ENCODE results near the gene BMPR2. TPM values are rescaled to one million over a fixed set of nuclear protein-coding genes. Genes with fewer than 3 reads are reported as not detected.

The BMPR2 gene
- total and polyA plus RNA-seq, 7 donors, result 3.9 to 43.2 (median 21.3) TPM

GRCh38 chr2:202508686-202509085 is 132.6 kb downstream of the BMPR2 start:
- H3K36me3 ChIP-seq (ENCODE audit: insufficient read depth in 1 of 2, low read depth in 1 of 2), result no peaks in the 10 kb centered on the region
- no peaks in the 10 kb centered on the region for H3K9me3 ChIP-seq
- intact Hi-C loops (cut with DNase I), result no loop called here
- WGBS, 3 donors, result 61 to 77% (median 68%) methylated on average over 2 of the region's 2 CpGs
- no peak for DNase-seq
- no peak for ATAC-seq
- H3K4me1 ChIP-seq, result no peaks in the 10 kb centered on the region
- H3K4me3 ChIP-seq, result no peak overlapping the region
- TF ChIP-seq CTCF (IDR thresholded peaks at IDR 0.05), result no peak
- no peaks in the 10 kb centered on the region for H3K27me3 ChIP-seq (ENCODE audit: insufficient read depth in 3 of 3, low read length in 2 of 3)
- no peak overlapping the region for H3K27ac ChIP-seq

DNA sequence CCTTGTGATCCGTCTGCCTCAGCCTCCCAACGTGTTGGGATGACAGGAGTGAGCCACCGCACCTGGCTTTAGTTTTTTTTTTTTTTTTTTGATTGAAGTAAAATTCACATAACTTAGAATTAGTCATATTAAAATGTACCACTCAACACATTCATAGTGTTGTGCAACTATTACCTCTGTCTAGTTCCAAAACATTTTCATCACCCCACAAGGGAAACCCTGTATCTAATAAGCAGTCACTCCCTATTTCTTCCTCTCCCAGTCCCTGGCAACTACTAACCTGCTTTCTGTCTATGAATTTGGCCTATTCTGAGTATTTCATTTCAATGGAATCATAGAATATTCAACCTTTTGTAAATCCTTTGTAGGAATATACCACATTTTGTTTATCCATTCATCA is 134.8 kb downstream of the BMPR2 start:
- H3K4me1 ChIP-seq, result no peaks in the 10 kb centered on the region
- no peak overlapping the region for H3K27ac ChIP-seq
- peaks cover 0 to 20% of the 10 kb centered on the region in 2 donors for H3K36me3 ChIP-seq (ENCODE audit: insufficient read depth in 1 of 2, low read depth in 1 of 2)
- 83 to 94% (median 84%) methylated on average over 3 of the region's 3 CpGs for WGBS, 3 donors
- H3K27me3 ChIP-seq (ENCODE audit: insufficient read depth in 3 of 3, low read length in 2 of 3), result no peaks in the 10 kb centered on the region
- intact Hi-C loops (cut with DNase I), result no loop called here
- TF ChIP-seq CTCF (IDR thresholded peaks at IDR 0.05), result no peak
- peak in 3 of 4 donors; percentile 47 to 68 (median 54) for ATAC-seq
- DNase-seq, result no peak
- H3K4me3 ChIP-seq, result no peak overlapping the region
- H3K9me3 ChIP-seq, result no peaks in the 10 kb centered on the region

DNA sequence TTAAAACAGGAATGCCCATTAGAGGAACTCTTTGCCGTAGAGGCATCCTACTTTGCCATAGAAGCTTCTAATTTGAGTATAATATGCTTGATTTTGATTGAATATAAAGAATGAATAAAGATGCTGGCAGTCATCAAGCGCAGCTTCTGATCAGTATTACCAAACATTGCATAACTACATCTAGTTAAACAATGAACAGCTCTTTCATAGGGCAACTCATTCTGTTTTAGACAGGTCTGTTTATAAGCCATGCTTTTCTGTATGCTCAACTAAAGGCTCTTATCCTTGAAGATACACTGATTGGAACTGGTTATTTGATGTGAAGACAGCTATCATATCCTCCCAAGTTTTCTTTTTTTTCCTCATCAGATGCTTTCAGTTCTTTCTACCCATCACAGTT is 136.0 kb downstream of the BMPR2 start:
- TF ChIP-seq CTCF (IDR thresholded peaks at IDR 0.05), result no peak
- no peaks in the 10 kb centered on the region for H3K9me3 ChIP-seq
- no peaks in the 10 kb centered on the region for H3K27me3 ChIP-seq (ENCODE audit: insufficient read depth in 3 of 3, low read length in 2 of 3)
- no peak for ATAC-seq
- peaks cover 0 to 27% of the 10 kb centered on the region in 2 donors for H3K36me3 ChIP-seq (ENCODE audit: insufficient read depth in 1 of 2, low read depth in 1 of 2)
- 91 to 94% (median 93%) methylated on average over 2 of the region's 2 CpGs for WGBS, 3 donors
- no peak overlapping the region for H3K27ac ChIP-seq
- H3K4me3 ChIP-seq, result no peak overlapping the region
- no peaks in the 10 kb centered on the region for H3K4me1 ChIP-seq
- no peak for DNase-seq
- intact Hi-C loops (cut with DNase I), result no loop called here

GRCh38 chr2:202514732-202515131 is 138.6 kb downstream of the BMPR2 start:
- WGBS, 3 donors, result 97 to 99% (median 97%) methylated on average over 3 of the region's 3 CpGs
- ATAC-seq (no peak), DNase-seq (no peak)
- Histone ChIP-seq H3K27me3 (ENCODE audit: insufficient read depth in 3 of 3, low read length in 2 of 3) (no peaks in the 10 kb centered on the region), H3K4me1 (no peaks in the 10 kb centered on the region), H3K9me3 (no peaks in the 10 kb centered on the region), H3K4me3 (no peak overlapping the region), H3K36me3 (ENCODE audit: insufficient read depth in 1 of 2, low read depth in 1 of 2) (peaks cover 4 to 48% of the 10 kb centered on the region in 2 donors), H3K27ac (no peak overlapping the region)
- TF ChIP-seq CTCF (IDR thresholded peaks at IDR 0.05), result no peak
- intact Hi-C loops (cut with DNase I), result no loop called here

DNA sequence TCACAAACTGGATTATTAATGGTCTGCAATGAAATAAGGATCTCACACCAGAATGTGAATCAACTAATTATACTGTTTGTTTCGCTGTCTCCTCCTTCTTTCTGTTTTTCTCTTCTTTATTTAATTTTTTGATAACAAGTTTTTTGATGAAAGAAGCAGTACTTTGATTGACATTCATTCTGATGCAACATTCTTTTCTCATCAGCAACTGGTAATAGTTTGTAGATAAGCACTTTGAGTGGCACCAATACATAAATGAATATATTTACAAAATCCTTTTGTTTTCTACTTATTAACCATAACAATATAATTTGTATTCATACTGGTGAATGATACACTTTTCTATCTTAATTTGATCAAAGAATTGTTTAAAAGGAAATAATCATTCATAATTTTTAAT is 143.3 kb downstream of the BMPR2 start:
- ATAC-seq (no peak), DNase-seq (no peak)
- WGBS, 3 donors, result 96 to 100% (median 97%) methylated on average over 1 of the region's 1 CpG
- H3K4me3 ChIP-seq, result no peak overlapping the region
- no peaks in the 10 kb centered on the region for H3K27me3 ChIP-seq (ENCODE audit: insufficient read depth in 3 of 3, low read length in 2 of 3)
- H3K27ac ChIP-seq, result no peak overlapping the region
- no peaks in the 10 kb centered on the region for H3K9me3 ChIP-seq
- peaks cover 4 to 76% of the 10 kb centered on the region in 2 donors for H3K36me3 ChIP-seq (ENCODE audit: insufficient read depth in 1 of 2, low read depth in 1 of 2)
- intact Hi-C loops (cut with DNase I), result no loop called here
- H3K4me1 ChIP-seq, result no peaks in the 10 kb centered on the region
- no peak for TF ChIP-seq CTCF (IDR thresholded peaks at IDR 0.05)
